ENCODE data around the gene KCNJ5.
"Not testable (repeated sequence)": the region's sequence is repeated elsewhere in the genome, so short reads cannot be mapped to it uniquely, and the experiment has no call there.

KCNJ5 gene

GRCh38 chr11:128914216-128915148 lies 23.3 kb downstream of the KCNJ5 start:
- peaks cover 6% of the 10 kb centered on the region; the same call in 1 of the 2 replicates for H3K9me3 ChIP-seq (ENCODE audit: insufficient read depth, low read length)
- no peaks in the 10 kb centered on the region for H3K27me3 ChIP-seq (ENCODE audit: insufficient read depth, insufficient read length)
- DNase-seq (ENCODE audit: low read depth, low spot score) = no peak
- no peaks in the 10 kb centered on the region for H3K4me1 ChIP-seq (ENCODE audit: insufficient read depth, insufficient read length)
- H3K4me3 ChIP-seq (ENCODE audit: insufficient read length, low read depth) = no peak overlapping the region
- no peaks in the 10 kb centered on the region for H3K36me3 ChIP-seq (ENCODE audit: insufficient read depth, insufficient read length, low read length)
- no peak for TF ChIP-seq SUZ12 (IDR thresholded peaks at IDR 0.05; ENCODE audit: extremely low read depth, insufficient read depth, insufficient read length)
- no peak for TF ChIP-seq YY1 (IDR thresholded peaks at IDR 0.05; ENCODE audit: insufficient read depth, insufficient read length)
- TF ChIP-seq ZNF274 (IDR thresholded peaks at IDR 0.05; ENCODE audit: low read depth, low read length) = no peak
- no peak overlapping the region for H3K9ac ChIP-seq (ENCODE audit: insufficient read length, low read depth)

- Histone ChIP-seq H3K36me3 (ENCODE audit: insufficient read depth, insufficient read length, low read length) (no peaks in the 10 kb centered on the region), H3K4me3 (ENCODE audit: insufficient read length, low read depth) (no peak overlapping the region), H3K9me3 (ENCODE audit: insufficient read depth, low read length) (peaks cover 6% of the 10 kb centered on the region; the same call in 1 of the 2 replicates), H3K4me1 (ENCODE audit: insufficient read depth, insufficient read length) (no peaks in the 10 kb centered on the region), H3K9ac (ENCODE audit: insufficient read length, low read depth) (no peak overlapping the region), H3K27me3 (ENCODE audit: insufficient read depth, insufficient read length) (no peaks in the 10 kb centered on the region)
- TF ChIP-seq ZNF274 (IDR thresholded peaks at IDR 0.05; ENCODE audit: low read depth, low read length) = no peak
- TF ChIP-seq SUZ12 (IDR thresholded peaks at IDR 0.05; ENCODE audit: extremely low read depth, insufficient read depth, insufficient read length) = no peak
- TF ChIP-seq YY1 (IDR thresholded peaks at IDR 0.05; ENCODE audit: insufficient read depth, insufficient read length) = no peak
- no peak for DNase-seq (ENCODE audit: low read depth, low spot score)
These were observed 24.0 kb downstream of the KCNJ5 start for GRCh38 chr11:128915149-128915521.

- no peaks in the 10 kb centered on the region for H3K27me3 ChIP-seq (ENCODE audit: insufficient read depth, insufficient read length)
- no peaks in the 10 kb centered on the region for H3K36me3 ChIP-seq (ENCODE audit: insufficient read depth, insufficient read length, low read length)
- no peak overlapping the region for H3K9ac ChIP-seq (ENCODE audit: insufficient read length, low read depth)
- TF ChIP-seq YY1 (IDR thresholded peaks at IDR 0.05; ENCODE audit: insufficient read depth, insufficient read length) = no peak
- no peak for TF ChIP-seq ZNF274 (IDR thresholded peaks at IDR 0.05; ENCODE audit: low read depth, low read length)
- TF ChIP-seq SUZ12 (IDR thresholded peaks at IDR 0.05; ENCODE audit: extremely low read depth, insufficient read depth, insufficient read length) = no peak
- DNase-seq (ENCODE audit: low read depth, low spot score) = no peak
- no peaks in the 10 kb centered on the region for H3K4me1 ChIP-seq (ENCODE audit: insufficient read depth, insufficient read length)
- H3K9me3 ChIP-seq (ENCODE audit: insufficient read depth, low read length) = peaks cover 6% of the 10 kb centered on the region; the same call in 1 of the 2 replicates
- H3K4me3 ChIP-seq (ENCODE audit: insufficient read length, low read depth) = no peak overlapping the region
These were observed 24.9 kb downstream of the KCNJ5 start for GRCh38 chr11:128916037-128916572.

- Histone ChIP-seq H3K4me1 (ENCODE audit: insufficient read depth, insufficient read length) (no peaks in the 10 kb centered on the region), H3K36me3 (ENCODE audit: insufficient read depth, insufficient read length, low read length) (no peaks in the 10 kb centered on the region), H3K4me3 (ENCODE audit: insufficient read length, low read depth) (no peak overlapping the region), H3K27me3 (ENCODE audit: insufficient read depth, insufficient read length) (no peaks in the 10 kb centered on the region), H3K9me3 (ENCODE audit: insufficient read depth, low read length) (peaks cover 4% of the 10 kb centered on the region; the same call in 1 of the 2 replicates), H3K9ac (ENCODE audit: insufficient read length, low read depth) (no peak overlapping the region)
- DNase-seq (ENCODE audit: low read depth, low spot score) = no peak
- no peak for TF ChIP-seq YY1 (IDR thresholded peaks at IDR 0.05; ENCODE audit: insufficient read depth, insufficient read length)
- no peak for TF ChIP-seq SUZ12 (IDR thresholded peaks at IDR 0.05; ENCODE audit: extremely low read depth, insufficient read depth, insufficient read length)
- TF ChIP-seq ZNF274 (IDR thresholded peaks at IDR 0.05; ENCODE audit: low read depth, low read length) = no peak
These were observed 25.5 kb downstream of the KCNJ5 start for GRCh38 chr11:128916681-128917080.

GRCh38 chr11:128917144-128917724 lies 26.1 kb downstream of the KCNJ5 start:
- Histone ChIP-seq H3K4me3 (ENCODE audit: insufficient read length, low read depth) (no peak overlapping the region), H3K9me3 (ENCODE audit: insufficient read depth, low read length) (no peaks in the 10 kb centered on the region), H3K9ac (ENCODE audit: insufficient read length, low read depth) (no peak overlapping the region), H3K27me3 (ENCODE audit: insufficient read depth, insufficient read length) (no peaks in the 10 kb centered on the region), H3K36me3 (ENCODE audit: insufficient read depth, insufficient read length, low read length) (no peaks in the 10 kb centered on the region), H3K4me1 (ENCODE audit: insufficient read depth, insufficient read length) (no peaks in the 10 kb centered on the region)
- TF ChIP-seq ZNF274 (IDR thresholded peaks at IDR 0.05; ENCODE audit: low read depth, low read length) = no peak
- TF ChIP-seq YY1 (IDR thresholded peaks at IDR 0.05; ENCODE audit: insufficient read depth, insufficient read length) = no peak
- no peak for TF ChIP-seq SUZ12 (IDR thresholded peaks at IDR 0.05; ENCODE audit: extremely low read depth, insufficient read depth, insufficient read length)
- DNase-seq (ENCODE audit: low read depth, low spot score) = no peak

GRCh38 chr11:128919216-128919615 lies 28.1 kb downstream of the KCNJ5 start:
- Histone ChIP-seq H3K4me1 (ENCODE audit: insufficient read depth, insufficient read length) (no peaks in the 10 kb centered on the region), H3K36me3 (ENCODE audit: insufficient read depth, insufficient read length, low read length) (no peaks in the 10 kb centered on the region), H3K9me3 (ENCODE audit: insufficient read depth, low read length) (no peaks in the 10 kb centered on the region), H3K4me3 (ENCODE audit: insufficient read length, low read depth) (no peak overlapping the region), H3K27me3 (ENCODE audit: insufficient read depth, insufficient read length) (no peaks in the 10 kb centered on the region), H3K9ac (ENCODE audit: insufficient read length, low read depth) (no peak overlapping the region)
- TF ChIP-seq SUZ12 (IDR thresholded peaks at IDR 0.05; ENCODE audit: extremely low read depth, insufficient read depth, insufficient read length) = no peak
- no peak for TF ChIP-seq YY1 (IDR thresholded peaks at IDR 0.05; ENCODE audit: insufficient read depth, insufficient read length)
- no peak for TF ChIP-seq ZNF274 (IDR thresholded peaks at IDR 0.05; ENCODE audit: low read depth, low read length)
- no peak for DNase-seq (ENCODE audit: low read depth, low spot score)

- H3K4me1 ChIP-seq (ENCODE audit: insufficient read depth, insufficient read length); H3K9me3 ChIP-seq (ENCODE audit: insufficient read depth, low read length); H3K9ac ChIP-seq (ENCODE audit: insufficient read length, low read depth); H3K36me3 ChIP-seq (ENCODE audit: insufficient read depth, insufficient read length, low read length); DNase-seq (ENCODE audit: low read depth, low spot score); H3K27me3 ChIP-seq (ENCODE audit: insufficient read depth, insufficient read length); H3K4me3 ChIP-seq (ENCODE audit: insufficient read length, low read depth): not testable (repeated sequence)
These were observed 28.5 kb downstream of the KCNJ5 start for GRCh38 chr11:128919635-128920034.

Data from NT2/D1 (cell line).